CD8-positive, alpha-beta memory T cell (primary cell): ENCODE measurements around the gene PTGES3L. TPM values are rescaled to one million over a fixed set of nuclear protein-coding genes. Genes with fewer than 3 reads are reported as not detected.
"Not testable (repeated sequence)": the region's sequence is repeated elsewhere in the genome, so short reads cannot be mapped to it uniquely, and the experiment has no call there.

Experiments used
- CTCF ChIA-PET: fragments of 350-600 bp; sonication (Branson Sonifier 250); formaldehyde crosslinking; loops from one replicate; lab custom pipeline; 2021; ENCODE audit warnings: antibody characterized with exemption; lab: Charles Lee
- POLR2A ChIA-PET: fragments of 350-600 bp; sonication (Branson Sonifier 250); formaldehyde crosslinking; loops from one replicate; lab custom pipeline; 2021; ENCODE audit warnings: antibody characterized with exemption; lab: Charles Lee
- DNase-seq, 5 donors: peaks; one replicate each; pipeline versions ENCODE4 v3.0.0 to v3.0.0-alpha.2; 2020 to 2022; ENCODE audit warnings: mixed read lengths in 1 of 5
- H3K27ac ChIP-seq: one replicate; pipeline ENCODE4 v1.7.0; 2013; ENCODE audit warnings: low read depth, mild to moderate bottlenecking, low read length, moderate library complexity
- H3K27me3 ChIP-seq: 2 replicates; pipeline ENCODE4 v1.7.0; 2013; ENCODE audit warnings: low read length, mild to moderate bottlenecking; ENCODE audit not compliant: insufficient read depth, poor library complexity, severe bottlenecking
- H3K36me3 ChIP-seq: 2 replicates; pipeline ENCODE4 v1.7.0; 2013; ENCODE audit warnings: mild to moderate bottlenecking, low read length, moderate library complexity; ENCODE audit not compliant: insufficient read depth
- H3K4me1 ChIP-seq: 2 replicates; pipeline ENCODE4 v1.7.0; 2013; ENCODE audit warnings: mild to moderate bottlenecking, low read length, moderate library complexity; ENCODE audit not compliant: insufficient read depth
- H3K4me3 ChIP-seq: 2 replicates; pipeline ENCODE4 v1.7.0; 2013; ENCODE audit warnings: mild to moderate bottlenecking, low read length
- H3K9me3 ChIP-seq: 2 replicates; pipeline ENCODE4 v1.7.0; 2013; ENCODE audit warnings: mild to moderate bottlenecking, low read length
- H3K27ac Mint-ChIP-seq, 8 donors: one replicate each; pipeline ENCODE4 v1.8.0; 2020 to 2021; ENCODE audit warnings: mixed read lengths in 8 of 8, mild to moderate bottlenecking in 6 of 8, inconsistent platforms in 3 of 8, moderate library complexity in 3 of 8
- H3K27me3 Mint-ChIP-seq, 2 donors: one replicate each; pipeline ENCODE4 v1.8.0; 2020 to 2021; ENCODE audit warnings: mixed read lengths in 2 of 2, mild to moderate bottlenecking in 1 of 2, moderate library complexity in 1 of 2
- H3K36me3 Mint-ChIP-seq, 3 donors: one replicate each; pipeline ENCODE4 v1.8.0; 2020 to 2021; ENCODE audit warnings: mixed read lengths in 3 of 3, inconsistent platforms in 1 of 3, mild to moderate bottlenecking in 1 of 3
- H3K4me1 Mint-ChIP-seq, 3 donors: one replicate each; pipeline ENCODE4 v1.8.0; 2020 to 2021; ENCODE audit warnings: mixed read lengths in 3 of 3, inconsistent platforms in 1 of 3, mild to moderate bottlenecking in 1 of 3
- H3K4me3 Mint-ChIP-seq, 7 donors: one replicate each; pipeline ENCODE4 v1.8.0; 2020 to 2021; ENCODE audit warnings: mixed read lengths in 7 of 7, mild to moderate bottlenecking in 6 of 7, moderate library complexity in 4 of 7, inconsistent platforms in 2 of 7
- H3K9me3 Mint-ChIP-seq, 5 donors: one replicate each; pipeline ENCODE4 v1.8.0; 2020 to 2022; ENCODE audit warnings: mixed read lengths in 5 of 5, mild to moderate bottlenecking in 3 of 5, moderate library complexity in 2 of 5, inconsistent platforms in 1 of 5
- polyA plus RNA-seq: library from polyadenylated mRNA; unstranded; fragments of 300-500 nt; fragmentation: Illumina TruSeq; gene quantifications from one replicate; pipeline ENCODE4 v1.2.3, GENCODE V29; 2021
- total RNA-seq, 2 experiments: library from RNA; stranded (reverse); gene quantifications; one replicate each; pipeline ENCODE4 v1.2.3, GENCODE V29; 2021

The PTGES3L gene
- total and polyA plus RNA-seq, 3 experiments from 2014 or later: 0.37 to 0.55 TPM; not detected in 1

GRCh38 chr17:43011728-43012472, 32.0 kb upstream of the PTGES3L start:
- ChIA-PET CTCF (interaction anchor here (0.6 to 1.2 kb wide), 3 partner anchors 12 to 472 kb away, joined by 3 to 6 read pairs (median 3); partner anchors contain the start of genes DHX8 and RND2), POLR2A (interaction anchor here (0.6 kb wide), 1 partner anchor 14 kb away, joined by 3 read pairs; the partner anchor contains the start of gene RPL27)
- Histone ChIP-seq H3K4me3 (no peak overlapping the region), H3K27me3 (no peaks in the 10 kb centered on the region), H3K4me1 (peaks cover 13% of the 10 kb centered on the region), H3K27ac (no peak overlapping the region), H3K36me3 (peaks cover 12% of the 10 kb centered on the region), H3K9me3 (no peaks in the 10 kb centered on the region)
- Mint-ChIP-seq H3K4me1 (peaks cover 14 to 30% (median 18%) of the 10 kb centered on the region in 3 donors), H3K27me3 (no peaks in the 10 kb centered on the region), H3K27ac (peak overlapping the region in 5 of 8 donors; percentile 21 to 89 (median 64)), H3K36me3 (peaks cover 0 to 52% (median 11%) of the 10 kb centered on the region in 3 donors), H3K9me3 (no peaks in the 10 kb centered on the region), H3K4me3 (peak overlapping the region in 2 of 7 donors; percentile 13 to 66)
- no peak for DNase-seq

DNA sequence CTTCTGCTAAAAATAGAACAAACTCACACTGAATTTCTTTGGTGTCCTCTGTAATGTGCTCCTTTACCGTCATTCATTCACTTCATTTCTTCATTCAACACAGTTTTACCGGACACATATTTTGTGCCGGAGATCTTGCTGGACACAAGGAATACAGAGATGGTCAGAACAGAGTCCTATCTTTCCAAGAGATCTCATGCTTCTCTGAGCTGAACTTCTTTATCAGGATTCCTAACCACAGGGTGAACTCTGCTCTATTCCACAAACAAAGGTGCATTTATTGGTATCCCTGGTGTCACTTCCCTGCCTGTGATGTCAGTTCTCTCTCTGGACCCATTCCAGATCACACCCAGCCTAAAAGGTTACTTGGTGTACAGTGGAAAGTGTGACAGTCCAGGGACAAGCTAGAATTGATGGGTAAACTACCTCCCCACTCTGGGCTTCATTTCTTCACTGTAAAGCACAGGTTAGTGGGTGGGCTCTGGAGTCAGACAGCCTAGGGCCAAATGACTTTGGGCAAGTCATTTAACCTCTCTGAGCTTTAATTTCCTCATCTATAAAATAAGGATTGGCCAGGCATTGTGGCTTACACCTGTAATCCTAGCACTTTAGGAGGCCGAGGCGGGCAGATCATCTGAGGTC, 30.9 kb upstream of the PTGES3L start:
- CTCF ChIA-PET: interaction anchor here (0.7 kb wide), 2 partner anchors 13 kb away, joined by 3 read pairs; partner anchors contain the start of gene RPL27
- peaks cover 12% of the 10 kb centered on the region for H3K36me3 ChIP-seq

DNA sequence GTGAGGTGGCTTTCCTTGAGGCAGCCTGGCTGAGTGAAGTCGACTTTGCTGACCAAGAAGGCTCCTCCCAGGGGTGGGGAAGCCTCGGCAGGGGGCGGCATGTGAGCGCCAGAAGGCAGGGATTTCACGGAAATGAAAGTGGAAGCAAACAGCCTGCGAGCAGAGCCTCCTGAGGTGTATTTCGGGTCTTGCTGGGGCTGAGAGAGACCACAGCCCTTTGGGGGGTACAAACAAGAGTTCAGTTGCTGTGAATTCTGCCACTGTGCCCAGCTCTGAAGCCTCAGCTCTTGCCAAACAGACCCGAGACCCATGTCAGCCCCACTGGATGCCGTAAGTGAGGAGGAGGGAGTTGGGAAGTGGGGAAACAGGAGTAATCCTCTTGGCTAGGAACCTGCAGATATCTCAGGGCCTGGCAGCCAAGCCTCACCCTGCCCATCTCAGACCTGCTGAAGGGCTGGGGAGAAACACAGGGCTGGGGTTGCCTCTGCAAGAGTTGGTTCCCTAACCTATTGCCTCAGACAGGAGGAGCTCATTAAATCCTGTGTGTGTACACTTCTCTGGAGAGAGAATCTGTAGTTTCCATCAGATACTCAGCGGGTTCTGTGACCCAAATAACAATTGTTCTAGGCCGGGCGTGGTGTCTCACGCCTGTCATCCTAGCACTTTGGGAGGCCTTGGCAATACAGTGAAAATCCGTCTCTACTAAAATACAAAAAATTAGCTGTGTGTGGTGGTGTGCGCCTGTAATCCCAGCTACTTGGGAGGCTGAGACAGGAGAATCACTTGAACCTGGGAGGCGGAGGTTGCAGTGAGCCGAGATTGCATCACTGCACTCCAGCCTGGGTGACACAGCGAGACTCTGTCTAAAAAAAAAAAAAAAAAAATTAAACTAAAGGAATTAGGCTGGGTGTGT, 27.0 kb upstream of the PTGES3L start, which contains the start of gene IFI35:
Gene IFI35 (plus strand): TSS at position 146 of the 913 bp plus-strand sequence. CDS start 164 bp downstream, at position 310.
- H3K4me3 Mint-ChIP-seq: peak within 1 kb of the TSS; percentile 99 to 100 (median 100)
- DNase-seq: peak; percentile 73 to 89 (median 77)
- H3K4me1 Mint-ChIP-seq: peaks cover 21 to 30% (median 24%) of the 10 kb centered on the region in 3 donors
- CTCF ChIA-PET: interaction anchor here (0.7 to 2.3 kb wide), 10 partner anchors 9 to 477 kb away, joined by 3 to 10 read pairs (median 4); partner anchors contain the start of genes DHX8, RPL27, TMEM106A and VAT1
- H3K36me3 Mint-ChIP-seq: peaks cover 0 to 43% (median 5%) of the 10 kb centered on the region in 3 donors
- Histone ChIP-seq H3K9me3 (no peaks in the 10 kb centered on the region), H3K27me3 (no peaks in the 10 kb centered on the region), H3K4me1 (peaks cover 17% of the 10 kb centered on the region), H3K27ac (peak within 1 kb of the TSS; percentile 91), H3K4me3 (peak within 1 kb of the TSS; percentile 96), H3K36me3 (no peaks in the 10 kb centered on the region)
- peak within 1 kb of the TSS; percentile 91 to 100 (median 100) for H3K27ac Mint-ChIP-seq
- H3K9me3 Mint-ChIP-seq: no peaks in the 10 kb centered on the region
- POLR2A ChIA-PET: interaction anchor here (0.6 to 1.2 kb wide), 4 partner anchors 9 to 354 kb away, joined by 3 to 12 read pairs (median 3); partner anchors contain the start of gene RPL27
- H3K27me3 Mint-ChIP-seq: no peaks in the 10 kb centered on the region

More for the DNA sequence above, 30.9 kb upstream of the PTGES3L start:
- Mint-ChIP-seq H3K9me3 (no peaks in the 10 kb centered on the region), H3K4me1 (peaks cover 21 to 37% (median 24%) of the 10 kb centered on the region in 3 donors), H3K36me3 (peaks cover 0 to 54% (median 11%) of the 10 kb centered on the region in 3 donors), H3K27me3 (no peaks in the 10 kb centered on the region), H3K27ac (peak overlapping the region in 3 of 8 donors; percentile 14 to 64 (median 60)), H3K4me3 (peak overlapping the region in 2 of 7 donors; percentile 11 to 72)
- Histone ChIP-seq H3K4me3 (no peak overlapping the region), H3K27ac (no peak overlapping the region), H3K4me1 (peaks cover 17% of the 10 kb centered on the region), H3K27me3 (no peaks in the 10 kb centered on the region), H3K9me3 (no peaks in the 10 kb centered on the region)
- POLR2A ChIA-PET: no interaction called here
- DNase-seq: no peak

GRCh38 chr17:43003542-43004172, 23.8 kb upstream of the PTGES3L start:
- ChIA-PET POLR2A (no interaction called here), CTCF (no interaction called here)
- DNase-seq: no peak
- H3K9me3 Mint-ChIP-seq: no peaks in the 10 kb centered on the region
- peaks cover 3 to 59% (median 4%) of the 10 kb centered on the region in 3 donors for H3K36me3 Mint-ChIP-seq
- no peaks in the 10 kb centered on the region for H3K27me3 Mint-ChIP-seq
- Histone ChIP-seq H3K4me3 (no peak overlapping the region), H3K4me1 (peaks cover 29% of the 10 kb centered on the region), H3K9me3 (no peaks in the 10 kb centered on the region), H3K27me3 (no peaks in the 10 kb centered on the region), H3K27ac (no peak overlapping the region), H3K36me3 (peaks cover 18% of the 10 kb centered on the region)
- H3K4me1 Mint-ChIP-seq: peaks cover 22 to 33% (median 30%) of the 10 kb centered on the region in 3 donors
- peak overlapping the region in 4 of 8 donors; percentile 44 to 84 (median 50) for H3K27ac Mint-ChIP-seq
- H3K4me3 Mint-ChIP-seq: peak overlapping the region in 1 of 7 donors; percentile 76

GRCh38 chr17:43000894-43001293, 21.0 kb upstream of the PTGES3L start:
- H3K4me3 Mint-ChIP-seq: peak overlapping the region in 1 of 7 donors; percentile 35
- H3K36me3 Mint-ChIP-seq: peaks cover 3 to 57% (median 4%) of the 10 kb centered on the region in 3 donors
- CTCF ChIA-PET, H3K27ac ChIP-seq, H3K27me3 Mint-ChIP-seq, DNase-seq, H3K9me3 Mint-ChIP-seq, H3K4me3 ChIP-seq, POLR2A ChIA-PET, H3K9me3 ChIP-seq, H3K27me3 ChIP-seq: not testable (repeated sequence)
- peaks cover 19 to 31% (median 29%) of the 10 kb centered on the region in 3 donors for H3K4me1 Mint-ChIP-seq
- Histone ChIP-seq H3K4me1 (peaks cover 22% of the 10 kb centered on the region), H3K36me3 (peaks cover 18% of the 10 kb centered on the region)
- H3K27ac Mint-ChIP-seq: peak overlapping the region in 2 of 8 donors; percentile 51 to 66

- CTCF ChIA-PET: interaction anchor here (1.1 to 2.4 kb wide), 10 partner anchors 8 to 484 kb away, joined by 3 to 16 read pairs (median 8); partner anchors contain the start of genes BRCA1, DHX8, IFI35 and PTGES3L
- Histone ChIP-seq H3K9me3 (no peaks in the 10 kb centered on the region), H3K4me1 (peaks cover 22% of the 10 kb centered on the region), H3K4me3 (peak overlapping the region; percentile 90), H3K36me3 (peaks cover 18% of the 10 kb centered on the region), H3K27ac (peak overlapping the region; percentile 94), H3K27me3 (no peaks in the 10 kb centered on the region)
- peak overlapping the region; percentile 79 to 97 (median 96) for H3K4me3 Mint-ChIP-seq
- H3K9me3 Mint-ChIP-seq: no peaks in the 10 kb centered on the region
- DNase-seq: no peak
- peaks cover 22 to 31% (median 29%) of the 10 kb centered on the region in 3 donors for H3K4me1 Mint-ChIP-seq
- POLR2A ChIA-PET: interaction anchor here (0.7 to 2.2 kb wide), 12 partner anchors 8 to 485 kb away, joined by 4 to 28 read pairs (median 7); partner anchors contain the start of genes DHX8, IFI35, NBR1 and RND2
- no peaks in the 10 kb centered on the region for H3K27me3 Mint-ChIP-seq
- H3K36me3 Mint-ChIP-seq: peaks cover 3 to 57% (median 4%) of the 10 kb centered on the region in 3 donors
- H3K27ac Mint-ChIP-seq: peak overlapping the region; percentile 89 to 100 (median 99)
Observed at GRCh38 chr17:42999003-42999525, 19.2 kb upstream of the PTGES3L start.
